ENCODE results near the gene ZCCHC24.

ZCCHC24 gene

GRCh38 chr10:79390057-79390456 lies 55.4 kb downstream of the ZCCHC24 start:
- Histone ChIP-seq H3K4me1 (no peaks in the 10 kb centered on the region), H3K9me3 (no peaks in the 10 kb centered on the region), H3K27ac (no peak overlapping the region), H3K27me3 (no peaks in the 10 kb centered on the region), H3K4me3 (no peak overlapping the region), H3K36me3 (peaks cover 5 to 88% (median 51%) of the 10 kb centered on the region in 3 donors)
- intact Hi-C loops (cut with DNase I; ENCODE audit: low total_unique reads) = no loop called here
- no peak for DNase-seq
- no peak for TF ChIP-seq CTCF (IDR thresholded peaks at IDR 0.05)

GRCh38 chr10:79387974-79388850 lies 57.2 kb downstream of the ZCCHC24 start:
- Histone ChIP-seq H3K4me3 (no peak overlapping the region), H3K27me3 (no peaks in the 10 kb centered on the region), H3K27ac (no peak overlapping the region), H3K36me3 (peaks cover 5 to 86% (median 48%) of the 10 kb centered on the region in 3 donors), H3K4me1 (peaks cover 0 to under 1% (median 0%) of the 10 kb centered on the region in 4 donors), H3K9me3 (no peaks in the 10 kb centered on the region)
- no peak for TF ChIP-seq CTCF (IDR thresholded peaks at IDR 0.05)
- intact Hi-C loops (cut with DNase I; ENCODE audit: low total_unique reads) = loop anchor here (10.0 kb wide), 1 partner anchor 57 kb away; the partner anchor contains the start of gene ZCCHC24
- DNase-seq = no peak

- no peaks in the 10 kb centered on the region for H3K9me3 ChIP-seq
- intact Hi-C loops (cut with DNase I; ENCODE audit: low total_unique reads) = loop anchor here (10.0 kb wide), 1 partner anchor 57 kb away; the partner anchor contains the start of gene ZCCHC24
- no peak overlapping the region for H3K27ac ChIP-seq
These were observed 57.9 kb downstream of the ZCCHC24 start for GRCh38 chr10:79387466-79387973.

GRCh38 chr10:79386637-79387465 lies 58.6 kb downstream of the ZCCHC24 start:
- DNase-seq = peak; percentile 18 to 63
- H3K27ac ChIP-seq = no peak overlapping the region
- intact Hi-C loops (cut with DNase I; ENCODE audit: low total_unique reads) = loop anchor here (10.0 kb wide), 1 partner anchor 58 kb away; the partner anchor contains the start of gene ZCCHC24

More at GRCh38 chr10:79387466-79387973, 57.9 kb downstream of the ZCCHC24 start:
- TF ChIP-seq CTCF (IDR thresholded peaks at IDR 0.05) = no peak
- no peak overlapping the region for H3K4me3 ChIP-seq
- H3K27me3 ChIP-seq = no peaks in the 10 kb centered on the region
- peaks cover 5 to 79% (median 43%) of the 10 kb centered on the region in 3 donors for H3K36me3 ChIP-seq
- H3K4me1 ChIP-seq = peaks cover 0 to 8% (median 4%) of the 10 kb centered on the region in 4 donors
- no peak for DNase-seq

More at GRCh38 chr10:79386637-79387465, 58.6 kb downstream of the ZCCHC24 start:
- no peaks in the 10 kb centered on the region for H3K27me3 ChIP-seq
- H3K36me3 ChIP-seq = peaks cover 5 to 73% (median 43%) of the 10 kb centered on the region in 3 donors
- H3K4me3 ChIP-seq = no peak overlapping the region
- no peak for TF ChIP-seq CTCF (IDR thresholded peaks at IDR 0.05)
- peaks cover 0 to 14% (median 10%) of the 10 kb centered on the region in 4 donors for H3K4me1 ChIP-seq
- H3K9me3 ChIP-seq = no peaks in the 10 kb centered on the region
